Stimulated activated CD4-positive, alpha-beta T cell treated with anti-CD3 and anti-CD28 coated beads, Interleukin-2, amount 100 ng/mL, for 4 hours (primary cell): ENCODE measurements around the gene CRTC3.
"Not testable (repeated sequence)": the region's sequence is repeated elsewhere in the genome, so short reads cannot be mapped to it uniquely, and the experiment has no call there.

Experiments
- DNase-seq: peaks from one replicate; pipeline ENCODE4 v3.0.0-alpha.2; 2020; ENCODE audit warnings: low read depth

Gene CRTC3

GRCh38 chr15:90679959-90680358 is 150.2 kb downstream of the CRTC3 start:
- no peak for DNase-seq

- DNase-seq: no peak
Observed at GRCh38 chr15:90680371-90680935, 150.7 kb downstream of the CRTC3 start.

- DNase-seq: no peak
Observed at GRCh38 chr15:90681056-90681455, 151.3 kb downstream of the CRTC3 start.

- DNase-seq: no peak
Observed at GRCh38 chr15:90681480-90681879, 151.8 kb downstream of the CRTC3 start.

GRCh38 chr15:90683371-90683770 is 153.6 kb downstream of the CRTC3 start:
- DNase-seq: no peak

- DNase-seq: no peak
Observed at GRCh38 chr15:90683876-90684275, 154.2 kb downstream of the CRTC3 start.

GRCh38 chr15:90684281-90684680 is 154.6 kb downstream of the CRTC3 start:
- DNase-seq: no peak

GRCh38 chr15:90685591-90686434 is 156.1 kb downstream of the CRTC3 start:
- DNase-seq: no peak

- DNase-seq: no peak
Observed at GRCh38 chr15:90686435-90687218, 156.9 kb downstream of the CRTC3 start.

GRCh38 chr15:90689326-90689961 is 159.7 kb downstream of the CRTC3 start:
- not testable (repeated sequence) for DNase-seq

- DNase-seq: no peak
Observed at GRCh38 chr15:90690585-90690984, 160.9 kb downstream of the CRTC3 start.

GRCh38 chr15:90691369-90691768 is 161.6 kb downstream of the CRTC3 start:
- no peak for DNase-seq

- DNase-seq: no peak
Observed at GRCh38 chr15:90691982-90692773, 162.5 kb downstream of the CRTC3 start.
